ENCODE measurements around the gene USP15. TPM values are rescaled to one million over a fixed set of nuclear protein-coding genes. Genes with fewer than 3 reads are reported as not detected.

Gene USP15
- polyA plus RNA-seq, 3 donors from 2014 or later, result 40.6 to 69.3 (median 62.0) TPM

DNA sequence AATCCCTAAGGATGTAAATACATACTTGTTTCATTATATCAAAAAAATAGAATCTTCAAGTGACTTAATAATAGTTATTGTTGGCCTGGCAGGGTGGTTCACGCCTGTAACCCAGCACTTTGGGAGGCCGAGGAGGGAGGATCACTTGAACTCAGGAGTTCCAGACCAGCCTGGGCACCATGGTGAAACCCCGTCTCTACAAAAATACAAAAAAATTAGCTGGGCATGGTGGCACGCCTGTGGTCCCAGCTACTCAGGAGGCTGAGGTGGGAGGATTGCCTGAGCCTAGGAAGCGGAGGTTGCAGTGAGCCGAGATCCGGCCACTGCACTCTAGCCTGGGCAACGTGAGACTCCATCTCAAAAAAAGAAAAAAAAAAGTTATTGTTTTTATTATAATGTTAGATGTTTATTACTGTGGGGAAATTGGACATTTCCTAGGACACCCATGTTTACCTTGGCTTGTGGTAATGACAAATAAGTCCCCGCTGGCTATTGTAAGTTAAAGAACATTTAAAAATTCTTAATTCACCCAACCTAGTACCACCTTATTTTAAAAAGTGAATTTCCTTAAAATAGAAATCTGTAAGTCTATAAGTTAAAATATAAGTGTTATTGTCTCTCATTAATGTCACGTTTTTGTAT lies 1.8 kb downstream of the USP15 start:
- DNase-seq, result no peak
- Mint-ChIP-seq H3K4me3 (peak overlapping the region; percentile 96 to 100 (median 99)), H3K27ac (peak overlapping the region; percentile 76 to 99 (median 89)), H3K27me3 (ENCODE audit: low read depth in 3 of 3) (peaks cover 7 to 17% (median 8%) of the 10 kb centered on the region in 3 donors), H3K36me3 (no peaks in the 10 kb centered on the region), H3K9me3 (peaks cover 0 to 2% (median 0%) of the 10 kb centered on the region in 6 donors), H3K4me1 (peaks cover 66 to 80% of the 10 kb centered on the region in 2 donors)

DNA sequence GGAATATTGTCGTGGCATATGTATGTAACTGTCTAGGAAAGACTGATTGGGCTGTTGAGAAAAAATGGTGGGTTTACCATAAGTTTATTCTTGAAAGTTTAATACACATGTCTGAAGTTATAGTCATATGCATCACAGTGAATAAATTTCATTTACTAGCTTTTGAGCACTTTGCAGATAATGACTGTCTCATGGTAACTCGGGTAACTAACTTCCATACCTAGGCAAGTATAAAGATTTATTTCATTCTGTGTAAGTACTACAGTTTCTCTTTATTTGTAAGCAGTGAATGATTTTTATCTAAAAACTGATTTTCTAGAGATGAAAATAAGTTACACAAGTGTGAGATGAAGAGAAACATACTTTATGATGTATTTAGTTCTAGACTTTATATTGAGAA lies 3.0 kb downstream of the USP15 start:
- no peak for DNase-seq
- peaks cover 77 to 91% of the 10 kb centered on the region in 2 donors for H3K4me1 Mint-ChIP-seq
- peak overlapping the region; percentile 59 to 89 (median 77) for H3K4me3 Mint-ChIP-seq
- peak overlapping the region in 5 of 6 donors; percentile 80 to 98 (median 93) for H3K27ac Mint-ChIP-seq
- H3K36me3 Mint-ChIP-seq, result no peaks in the 10 kb centered on the region
- peaks cover 0 to 2% (median 0%) of the 10 kb centered on the region in 6 donors for H3K9me3 Mint-ChIP-seq
- H3K27me3 Mint-ChIP-seq (ENCODE audit: low read depth in 3 of 3), result peaks cover 7 to 17% (median 8%) of the 10 kb centered on the region in 3 donors

DNA sequence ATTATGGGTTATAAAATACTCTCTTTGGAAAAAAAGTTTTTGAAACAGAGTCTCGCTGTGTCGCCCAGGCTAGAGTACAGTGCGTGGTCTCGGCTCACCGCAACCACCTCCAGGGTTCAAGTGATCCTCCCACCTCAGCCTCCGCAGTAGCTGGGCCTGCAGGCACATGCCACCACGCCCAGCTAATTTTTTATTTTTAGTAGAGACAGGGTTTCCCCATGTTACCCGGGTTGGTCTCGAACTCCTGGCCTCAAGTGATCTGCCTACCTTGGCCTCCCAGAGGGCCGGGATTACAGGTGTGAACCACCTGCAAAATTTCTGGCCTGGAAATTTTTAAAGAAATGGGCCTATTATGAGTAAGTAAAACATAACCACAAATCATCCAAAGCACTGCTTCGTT lies 3.8 kb downstream of the USP15 start:
- H3K9me3 Mint-ChIP-seq, result peaks cover 0 to 2% (median 0%) of the 10 kb centered on the region in 6 donors
- peaks cover 78 to 91% of the 10 kb centered on the region in 2 donors for H3K4me1 Mint-ChIP-seq
- DNase-seq, result no peak

DNA sequence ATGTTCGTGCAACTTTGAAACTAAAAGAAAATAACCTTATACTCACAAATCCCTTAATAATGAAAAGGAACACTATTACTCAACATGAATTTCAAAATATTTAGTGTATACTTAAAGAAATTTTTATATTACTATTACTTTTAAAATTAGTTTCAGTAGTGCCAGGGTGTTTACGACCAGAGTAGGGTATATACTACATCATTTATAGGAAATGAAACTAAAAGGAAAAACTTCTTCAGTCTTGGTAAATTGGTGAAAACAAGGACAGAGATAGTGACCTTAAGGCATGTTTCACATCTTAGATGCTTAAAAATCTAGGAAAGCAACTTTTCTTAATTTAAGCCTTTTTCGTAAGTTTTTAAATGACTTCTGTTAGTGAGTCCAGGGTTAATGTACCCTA lies 4.5 kb downstream of the USP15 start:
- Mint-ChIP-seq H3K4me1 (peaks cover 76 to 91% of the 10 kb centered on the region in 2 donors), H3K4me3 (peak overlapping the region; percentile 59 to 89 (median 86)), H3K27ac (peak overlapping the region; percentile 86 to 98 (median 92)), H3K36me3 (no peaks in the 10 kb centered on the region), H3K27me3 (ENCODE audit: low read depth in 3 of 3) (peaks cover 7 to 16% (median 8%) of the 10 kb centered on the region in 3 donors), H3K9me3 (peaks cover 0 to 2% (median 0%) of the 10 kb centered on the region in 6 donors)
- peak; percentile 17 to 22 (median 19) for DNase-seq

More for the DNA sequence above, 3.8 kb downstream of the USP15 start:
- H3K36me3 Mint-ChIP-seq, result no peaks in the 10 kb centered on the region
- peak overlapping the region; percentile 59 to 89 (median 77) for H3K4me3 Mint-ChIP-seq
- H3K27ac Mint-ChIP-seq, result peak overlapping the region; percentile 86 to 98 (median 92)
- H3K27me3 Mint-ChIP-seq (ENCODE audit: low read depth in 3 of 3), result peaks cover 7 to 17% (median 8%) of the 10 kb centered on the region in 3 donors

DNA sequence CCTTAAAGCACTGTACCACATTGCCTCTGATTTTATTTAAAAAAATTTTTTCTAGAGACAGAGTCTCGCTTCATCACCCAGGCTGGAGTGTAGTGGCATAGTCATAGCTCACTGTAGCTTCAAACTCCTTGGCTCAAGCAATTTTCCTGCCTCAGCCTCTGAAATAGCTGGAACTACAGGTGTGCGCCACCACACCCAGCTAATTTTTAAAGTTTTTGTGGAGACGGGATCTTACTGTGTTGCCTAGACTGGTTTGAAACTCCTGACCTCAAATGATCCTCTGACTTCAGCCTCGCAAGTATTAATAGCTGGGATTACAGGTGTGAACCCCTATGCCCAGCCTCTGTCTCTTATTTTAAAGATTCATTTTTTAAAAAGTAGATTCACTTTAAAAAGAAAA lies 5.3 kb downstream of the USP15 start:
- Mint-ChIP-seq H3K27me3 (ENCODE audit: low read depth in 3 of 3) (peaks cover 2 to 8% (median 4%) of the 10 kb centered on the region in 3 donors), H3K4me1 (peaks cover 82 to 98% of the 10 kb centered on the region in 2 donors), H3K36me3 (no peaks in the 10 kb centered on the region), H3K9me3 (peaks cover 0 to 2% (median 0%) of the 10 kb centered on the region in 6 donors), H3K27ac (peak overlapping the region in 5 of 6 donors; percentile 23 to 98 (median 80)), H3K4me3 (no peak overlapping the region)
- no peak for DNase-seq

DNA sequence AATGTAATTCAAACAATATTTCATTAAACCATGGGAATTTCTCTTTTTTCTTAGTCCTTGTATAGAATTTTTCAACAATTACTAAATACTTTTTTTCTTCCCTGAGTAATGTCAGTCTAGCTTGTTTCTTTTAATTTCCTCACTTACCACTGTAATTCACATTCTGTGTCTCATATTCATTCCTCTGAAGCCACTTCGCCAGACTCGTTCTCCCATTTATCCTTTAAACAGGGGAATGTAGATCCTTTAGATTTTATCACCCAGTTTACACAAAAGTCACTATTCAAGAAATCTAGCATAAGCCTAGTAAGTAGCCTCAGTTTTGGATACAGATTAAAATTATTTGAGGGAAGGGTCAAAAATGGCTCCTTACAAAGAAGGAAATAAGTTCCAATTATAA lies 6.8 kb downstream of the USP15 start:
- no peak for DNase-seq
- peaks cover 0 to 3% (median 0%) of the 10 kb centered on the region in 3 donors for H3K27me3 Mint-ChIP-seq (ENCODE audit: low read depth in 3 of 3)
- no peak overlapping the region for H3K4me3 Mint-ChIP-seq
- peak overlapping the region in 3 of 6 donors; percentile 2 to 42 (median 20) for H3K27ac Mint-ChIP-seq
- H3K36me3 Mint-ChIP-seq, result no peaks in the 10 kb centered on the region
- no peaks in the 10 kb centered on the region for H3K9me3 Mint-ChIP-seq
- peaks cover 83 to 100% of the 10 kb centered on the region in 2 donors for H3K4me1 Mint-ChIP-seq

DNA sequence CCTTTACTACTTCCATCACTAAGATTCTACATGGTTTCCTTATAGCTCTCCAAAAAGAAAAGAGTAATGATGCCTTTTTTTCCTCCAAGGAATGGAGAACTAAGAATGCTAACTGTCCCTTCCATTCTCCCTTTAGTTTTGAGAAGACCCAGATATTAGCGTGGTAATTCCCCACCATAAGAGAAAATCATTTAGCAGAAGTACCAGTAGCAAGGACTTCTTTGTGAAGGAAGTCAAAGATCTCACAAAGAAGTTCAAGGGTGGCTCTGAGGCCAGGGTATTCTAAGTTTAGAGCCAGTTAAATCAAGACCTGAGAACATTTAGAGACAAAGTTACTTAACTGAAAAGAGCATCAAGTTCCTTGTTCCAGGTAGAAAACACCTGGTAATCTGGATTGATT lies 7.3 kb downstream of the USP15 start:
- no peaks in the 10 kb centered on the region for H3K9me3 Mint-ChIP-seq
- H3K36me3 Mint-ChIP-seq, result no peaks in the 10 kb centered on the region
- H3K27ac Mint-ChIP-seq, result peak overlapping the region in 3 of 6 donors; percentile 2 to 68 (median 28)
- no peak for DNase-seq
- H3K4me1 Mint-ChIP-seq, result peaks cover 83 to 100% of the 10 kb centered on the region in 2 donors
- H3K27me3 Mint-ChIP-seq (ENCODE audit: low read depth in 3 of 3), result peaks cover 0 to 3% (median 0%) of the 10 kb centered on the region in 3 donors
- H3K4me3 Mint-ChIP-seq, result peak overlapping the region in 2 of 5 donors; percentile 3 to 34

DNA sequence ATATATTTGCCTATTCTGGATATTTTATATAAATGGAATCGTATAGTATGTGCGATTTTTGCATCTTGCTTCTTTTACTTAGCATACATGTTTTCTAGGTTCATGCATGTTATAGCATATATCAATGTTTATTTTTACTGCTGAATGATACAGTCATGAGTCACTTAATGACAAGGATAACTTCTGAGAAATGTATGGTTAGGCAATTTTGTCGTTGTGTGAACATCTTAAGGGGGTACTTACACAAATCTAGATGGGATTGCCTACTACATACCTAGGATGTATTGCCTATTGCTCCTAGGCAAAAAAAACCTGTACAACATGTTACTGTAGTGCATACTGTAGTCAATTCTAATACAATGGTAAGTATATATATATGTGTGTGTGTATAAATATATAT lies 8.8 kb downstream of the USP15 start:
- peaks cover 82 to 100% of the 10 kb centered on the region in 2 donors for H3K4me1 Mint-ChIP-seq
- peak overlapping the region in 2 of 6 donors; percentile 2 to 12 for H3K27ac Mint-ChIP-seq
- peaks cover 0 to 3% (median 0%) of the 10 kb centered on the region in 3 donors for H3K27me3 Mint-ChIP-seq (ENCODE audit: low read depth in 3 of 3)
- H3K4me3 Mint-ChIP-seq, result no peak overlapping the region
- no peaks in the 10 kb centered on the region for H3K36me3 Mint-ChIP-seq
- no peak for DNase-seq
- no peaks in the 10 kb centered on the region for H3K9me3 Mint-ChIP-seq

DNA sequence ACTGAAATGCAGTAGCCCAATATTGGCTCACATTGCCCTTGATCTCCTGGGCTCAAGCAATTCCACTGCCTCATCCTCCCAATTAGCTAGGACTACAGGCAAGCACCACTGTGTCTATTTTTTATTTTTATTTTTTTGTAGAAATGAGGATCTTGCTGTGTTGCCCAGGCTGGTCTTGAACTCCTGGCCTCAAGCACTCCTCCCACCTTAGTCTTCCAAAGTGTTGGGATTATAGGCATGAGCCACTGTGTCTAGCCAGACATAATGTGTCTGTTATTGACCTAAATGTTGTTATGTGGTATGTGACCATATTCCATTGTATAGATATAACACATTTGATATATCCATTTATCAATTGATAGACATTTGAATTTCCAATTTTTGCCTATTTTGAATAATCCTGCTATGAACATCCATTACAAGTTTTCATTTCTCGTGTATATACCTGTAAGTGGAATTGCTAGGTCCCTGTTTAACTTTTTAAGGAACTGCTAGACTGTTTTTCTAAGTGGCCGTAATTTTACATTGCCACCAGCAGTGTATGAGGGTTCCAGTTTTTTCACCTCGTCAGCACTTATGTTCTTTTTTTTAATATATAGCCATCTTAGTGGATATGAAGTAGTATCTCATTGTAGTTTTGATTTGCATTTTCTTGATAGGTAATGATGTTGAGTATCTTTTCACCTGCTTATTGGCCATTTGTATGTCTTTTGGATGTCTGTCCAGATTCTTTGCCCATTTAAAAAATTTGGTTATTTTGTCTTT lies 9.4 kb downstream of the USP15 start:
- Mint-ChIP-seq H3K27me3 (ENCODE audit: low read depth in 3 of 3) (no peaks in the 10 kb centered on the region), H3K4me1 (peaks cover 82 to 100% of the 10 kb centered on the region in 2 donors), H3K36me3 (no peaks in the 10 kb centered on the region), H3K27ac (peak overlapping the region in 1 of 6 donors; percentile 25), H3K4me3 (peak overlapping the region in 1 of 5 donors; percentile 21), H3K9me3 (no peaks in the 10 kb centered on the region)
- no peak for DNase-seq

DNA sequence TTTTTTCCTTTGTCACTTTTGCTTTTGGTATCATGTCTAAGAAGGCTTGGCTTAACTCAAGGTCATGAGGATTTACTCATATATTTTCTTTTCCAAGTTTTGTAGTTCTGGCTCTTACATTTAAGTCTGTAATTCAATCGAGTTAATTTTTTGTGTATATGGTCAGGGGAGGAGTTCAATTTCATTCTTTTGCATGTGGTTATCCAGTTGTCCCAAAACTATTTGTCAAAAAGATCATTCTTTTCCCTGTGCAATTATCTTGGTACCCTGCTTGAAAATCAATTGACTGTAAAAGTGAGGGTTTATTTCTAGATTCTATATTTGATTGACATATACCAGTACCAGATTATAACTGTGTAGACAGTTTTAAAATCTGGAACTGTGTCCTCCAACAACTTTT lies 10.2 kb downstream of the USP15 start:
- no peaks in the 10 kb centered on the region for H3K27me3 Mint-ChIP-seq (ENCODE audit: low read depth in 3 of 3)

DNA sequence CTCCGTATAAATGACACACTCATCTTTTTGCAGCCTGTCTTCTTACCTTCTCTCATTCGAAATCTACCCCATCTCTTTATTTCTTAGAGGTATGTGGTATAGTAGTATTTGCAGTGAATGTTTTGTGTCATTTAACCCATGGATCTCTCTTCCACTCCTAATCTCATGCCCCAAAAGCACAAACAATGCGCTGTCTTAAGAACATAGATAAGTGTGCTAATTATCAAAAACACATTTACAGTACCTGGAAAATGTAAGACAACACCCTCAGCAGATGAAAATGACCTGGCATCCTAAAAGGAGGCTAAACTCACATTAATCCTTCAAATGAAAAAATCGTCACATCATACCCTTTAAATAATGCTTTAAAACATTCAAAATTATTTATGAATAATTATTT lies 10.7 kb downstream of the USP15 start:
- H3K4me1 Mint-ChIP-seq, result peaks cover 85 to 100% of the 10 kb centered on the region in 2 donors
- H3K27ac Mint-ChIP-seq, result peak overlapping the region in 2 of 6 donors; percentile 25 to 34
- no peaks in the 10 kb centered on the region for H3K9me3 Mint-ChIP-seq
- peak overlapping the region in 2 of 5 donors; percentile 33 to 50 for H3K4me3 Mint-ChIP-seq
- no peaks in the 10 kb centered on the region for H3K36me3 Mint-ChIP-seq
- no peak for DNase-seq
- no peaks in the 10 kb centered on the region for H3K27me3 Mint-ChIP-seq (ENCODE audit: low read depth in 3 of 3)

More for the DNA sequence above, 10.2 kb downstream of the USP15 start:
- peak overlapping the region in 3 of 5 donors; percentile 21 to 50 (median 29) for H3K4me3 Mint-ChIP-seq
- H3K36me3 Mint-ChIP-seq, result no peaks in the 10 kb centered on the region
- H3K9me3 Mint-ChIP-seq, result no peaks in the 10 kb centered on the region
- peaks cover 84 to 100% of the 10 kb centered on the region in 2 donors for H3K4me1 Mint-ChIP-seq
- peak overlapping the region in 1 of 6 donors; percentile 25 for H3K27ac Mint-ChIP-seq
- DNase-seq, result no peak

DNA sequence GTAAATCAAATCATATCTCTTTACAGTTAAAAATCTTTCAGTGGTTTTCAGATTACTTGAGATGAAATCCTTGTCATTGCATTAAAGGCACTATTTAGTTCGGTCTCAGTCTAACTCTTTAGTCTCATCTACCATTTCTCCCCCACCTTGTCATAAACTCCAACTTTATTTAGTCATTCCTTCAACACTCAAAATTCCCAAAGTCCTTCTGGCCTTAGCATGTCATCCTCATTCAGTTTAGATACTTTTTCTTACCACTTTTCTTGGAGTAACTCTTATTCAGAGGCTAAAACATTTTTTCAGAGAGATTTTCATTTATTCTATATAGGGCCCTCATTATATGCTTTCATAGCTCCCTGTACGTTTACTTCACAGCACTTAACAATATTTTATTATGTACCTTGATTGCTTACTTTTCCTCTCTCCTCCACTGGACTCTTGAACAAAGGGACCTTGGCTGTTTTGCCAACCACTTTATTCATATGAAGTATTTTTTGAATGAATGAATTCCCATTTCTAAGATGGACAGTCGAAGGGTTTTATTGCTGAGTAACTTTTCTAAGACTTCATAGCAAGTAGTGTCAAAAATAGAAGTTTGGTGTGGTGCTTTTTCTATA lies 12.8 kb downstream of the USP15 start:
- no peak for DNase-seq
- Mint-ChIP-seq H3K36me3 (no peaks in the 10 kb centered on the region), H3K27me3 (ENCODE audit: low read depth in 3 of 3) (no peaks in the 10 kb centered on the region), H3K4me3 (peak overlapping the region in 2 of 5 donors; percentile 21 to 38), H3K9me3 (no peaks in the 10 kb centered on the region), H3K27ac (peak overlapping the region in 2 of 6 donors; percentile 1 to 7), H3K4me1 (peaks cover 84 to 100% of the 10 kb centered on the region in 2 donors)

DNA sequence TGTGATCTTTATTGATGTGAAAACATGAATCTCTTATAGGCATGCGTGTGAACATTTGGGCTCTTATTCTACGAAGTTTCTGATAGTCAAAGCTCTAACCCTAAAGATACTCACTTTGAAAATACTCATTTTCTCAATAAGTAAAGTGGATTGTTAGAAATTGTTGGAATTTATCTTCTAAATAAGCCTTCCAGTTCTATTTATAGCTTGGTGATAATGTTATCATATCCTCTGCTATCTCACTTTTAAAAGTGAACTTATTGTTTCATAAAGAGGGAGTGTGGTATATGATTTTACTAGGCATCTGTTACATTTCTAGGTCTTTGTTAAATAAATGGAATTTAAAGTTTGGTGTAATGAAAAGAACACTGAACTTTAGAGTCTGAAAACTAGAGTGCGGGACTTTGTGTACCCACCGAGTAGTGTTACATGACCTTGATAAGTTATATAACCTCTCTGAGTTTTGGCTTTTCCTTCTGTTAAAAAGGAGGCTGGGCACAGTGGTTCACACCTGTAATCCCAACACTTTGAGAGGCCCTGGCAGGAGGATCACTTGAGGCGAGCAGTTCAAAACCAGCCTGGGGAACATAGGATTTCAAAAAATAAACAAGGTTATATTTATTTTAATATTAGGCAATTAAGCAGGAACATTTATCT lies 13.6 kb downstream of the USP15 start:
- Mint-ChIP-seq H3K36me3 (no peaks in the 10 kb centered on the region), H3K27ac (peak overlapping the region in 3 of 6 donors; percentile 60 to 73 (median 68)), H3K27me3 (ENCODE audit: low read depth in 3 of 3) (no peaks in the 10 kb centered on the region), H3K4me1 (peaks cover 78 to 96% of the 10 kb centered on the region in 2 donors), H3K9me3 (no peaks in the 10 kb centered on the region), H3K4me3 (peak overlapping the region in 3 of 5 donors; percentile 9 to 29 (median 15))
- DNase-seq, result no peak
